Left renal pelvis (tissue), 4 donors: ENCODE measurements around the gene FGF14. TPM values are rescaled to one million over a fixed set of nuclear protein-coding genes. Genes with fewer than 3 reads are reported as not detected.

Experiments
- DNase-seq, 4 donors: peaks; one replicate each; pipeline ENCODE4 v3.0.0-alpha.2; 2013; ENCODE audit warnings: low read depth in 4 of 4, low spot score in 3 of 4
- polyA plus RNA-seq, 4 donors: library from polyadenylated mRNA; unstranded; fragments of 120-200 nt; gene quantifications; one replicate each; pipeline ENCODE4 v1.2.1, GENCODE V29; 2013; ENCODE audit not compliant: insufficient read length in 4 of 4

The FGF14 gene
- polyA plus RNA-seq, 4 donors: 0.91 to 1.7 (median 1.3) TPM

DNA sequence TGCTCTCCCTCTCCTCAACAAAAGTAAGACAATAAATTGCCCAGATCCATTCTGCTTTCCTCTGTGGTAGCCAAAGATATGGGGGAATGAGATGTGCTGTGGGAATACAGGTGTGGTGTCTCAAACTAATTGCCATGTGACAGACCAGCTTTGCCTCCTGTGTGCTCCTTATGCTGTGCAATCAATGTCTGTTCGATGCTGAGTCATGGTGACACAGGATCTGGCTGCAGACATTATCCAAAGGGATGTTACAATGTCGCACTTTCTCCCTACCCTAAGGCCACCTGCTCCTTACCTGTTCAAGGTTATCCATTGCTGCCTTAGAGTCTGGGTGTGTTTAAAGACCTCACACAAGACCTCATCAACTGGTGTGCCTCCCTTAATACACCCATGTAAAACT, 32.5 kb downstream of the FGF14 start:
- no peak for DNase-seq

DNA sequence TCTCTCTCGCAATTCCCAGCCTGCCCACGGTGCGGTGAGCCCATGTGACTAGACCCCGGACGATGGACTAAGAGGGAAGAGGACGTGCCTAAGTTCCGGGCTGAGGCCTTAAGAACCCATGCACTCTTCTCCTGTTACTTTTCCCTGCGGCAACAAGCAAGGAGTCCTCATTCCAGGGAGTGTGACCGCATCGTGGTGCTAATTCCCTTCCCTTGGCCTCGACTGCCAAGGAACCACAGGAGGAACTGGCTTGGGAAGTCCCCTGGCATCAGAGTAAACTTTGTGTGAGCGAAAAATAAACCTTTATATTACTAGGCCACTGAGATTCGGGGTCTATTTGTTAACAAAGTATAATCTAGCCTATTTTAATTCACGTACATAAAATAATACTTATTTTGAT, 34.0 kb downstream of the FGF14 start:
- DNase-seq: no peak

DNA sequence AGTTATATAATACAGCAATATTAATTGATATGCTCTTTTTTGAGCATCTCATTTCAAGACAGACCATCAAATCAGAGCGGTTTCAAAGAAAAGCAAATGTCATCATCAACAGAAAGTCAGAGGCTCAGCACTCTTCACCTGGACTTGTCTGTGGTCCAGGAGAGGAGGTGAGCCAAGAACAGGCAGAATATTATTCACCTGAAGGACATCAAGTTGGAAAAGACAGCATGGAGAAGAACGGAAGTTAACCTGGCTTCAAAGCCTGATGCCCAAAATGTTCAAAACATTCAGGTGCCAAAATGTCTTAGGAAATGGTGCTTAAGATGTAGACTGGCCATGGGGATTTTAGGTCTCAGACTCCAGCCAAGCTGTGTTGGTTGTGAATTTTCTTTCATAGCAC, 40.7 kb downstream of the FGF14 start:
- no peak for DNase-seq

DNA sequence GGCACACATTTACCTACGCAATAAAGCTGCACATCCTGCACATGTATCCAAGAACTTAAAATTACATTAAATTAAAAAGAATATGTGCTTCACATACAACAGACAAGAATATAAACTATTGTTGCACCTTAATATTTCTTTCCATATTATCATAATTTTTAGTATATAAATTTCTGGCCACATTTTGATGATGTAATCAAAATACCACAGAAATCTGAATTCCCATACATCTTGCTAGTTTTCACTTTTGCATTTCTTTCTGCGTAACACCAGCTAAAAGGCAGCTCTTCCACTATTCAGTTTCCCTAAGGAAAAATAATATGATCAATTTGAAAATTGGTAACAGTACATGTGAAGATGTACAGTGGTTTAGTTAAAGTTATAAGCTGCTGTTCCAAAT, 42.6 kb downstream of the FGF14 start:
- no peak for DNase-seq

DNA sequence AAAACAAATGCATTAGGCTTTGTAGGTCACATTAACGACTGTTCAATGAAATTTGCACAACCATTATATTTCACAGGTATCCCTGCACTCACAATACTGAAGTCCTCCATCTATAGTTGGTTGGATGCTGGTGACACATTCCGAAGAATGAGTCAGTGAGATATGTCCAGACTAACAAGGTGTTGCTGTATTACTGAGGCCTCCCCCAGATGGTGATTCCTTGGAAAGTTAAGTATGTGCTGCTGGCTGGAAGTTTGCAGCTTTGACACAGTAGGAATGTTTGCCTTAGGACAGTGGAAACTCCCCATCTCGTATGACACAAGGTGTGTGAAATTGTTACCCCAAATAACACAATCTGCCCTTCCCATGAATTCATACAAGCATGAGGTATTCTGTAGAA, 46.6 kb downstream of the FGF14 start:
- no peak for DNase-seq

DNA sequence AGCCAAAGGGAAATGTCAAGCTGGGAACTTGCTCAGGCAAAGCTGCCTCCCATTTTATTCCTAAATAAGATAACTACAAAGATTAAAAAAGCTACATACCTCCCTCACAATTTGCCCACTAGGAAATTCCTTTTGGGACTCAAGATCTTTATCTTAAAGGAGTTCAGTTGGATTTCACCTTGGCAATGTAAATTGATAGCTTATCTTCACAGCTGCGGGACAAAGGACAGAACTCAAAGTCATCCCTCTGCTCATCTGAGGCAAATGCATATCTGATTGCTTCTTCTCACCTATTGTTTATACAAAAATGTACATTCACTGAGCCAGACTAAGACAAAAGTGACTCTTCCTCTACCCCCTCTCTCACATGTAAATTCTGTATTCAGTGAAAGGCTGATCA, 47.8 kb downstream of the FGF14 start:
- DNase-seq: no peak

DNA sequence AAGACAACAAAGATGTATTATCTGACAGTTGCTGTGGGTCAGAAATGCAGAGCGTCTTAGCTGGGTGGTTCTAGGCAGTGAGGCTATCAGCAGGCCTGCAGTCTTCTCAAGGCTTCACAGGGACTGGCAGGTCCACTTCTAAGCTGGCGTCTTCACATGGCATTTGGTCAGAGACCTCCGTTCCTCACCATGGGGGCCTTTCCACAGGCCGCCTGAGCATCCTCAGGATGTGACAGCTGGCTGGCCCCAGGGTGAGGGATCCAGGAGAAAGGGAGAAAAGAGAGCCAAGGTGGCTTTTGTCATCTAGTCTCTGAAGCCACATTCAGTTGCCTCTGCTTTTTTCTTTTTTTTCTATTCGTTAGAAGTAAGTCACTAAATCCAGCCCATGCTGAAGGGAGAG, 50.3 kb downstream of the FGF14 start:
- DNase-seq: no peak

DNA sequence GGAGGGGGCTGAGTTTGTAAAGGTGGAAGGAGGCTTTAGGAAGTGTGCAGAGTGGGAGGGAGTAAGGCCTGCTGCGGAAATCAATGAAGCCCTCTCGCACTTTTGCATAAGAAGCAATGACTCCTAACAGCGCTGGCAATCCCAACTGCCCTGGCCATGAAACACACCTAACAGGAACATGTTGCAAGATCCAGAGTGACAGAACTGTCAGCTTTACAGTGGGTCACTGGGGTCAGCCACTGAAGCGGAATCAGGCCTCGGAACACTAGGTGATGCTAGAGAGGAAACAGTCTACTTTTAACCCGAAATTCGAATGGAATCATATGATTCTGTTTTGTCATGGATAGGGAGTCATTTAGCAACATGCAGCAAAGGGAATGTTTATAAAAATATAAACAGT, 54.4 kb downstream of the FGF14 start:
- no peak for DNase-seq

DNA sequence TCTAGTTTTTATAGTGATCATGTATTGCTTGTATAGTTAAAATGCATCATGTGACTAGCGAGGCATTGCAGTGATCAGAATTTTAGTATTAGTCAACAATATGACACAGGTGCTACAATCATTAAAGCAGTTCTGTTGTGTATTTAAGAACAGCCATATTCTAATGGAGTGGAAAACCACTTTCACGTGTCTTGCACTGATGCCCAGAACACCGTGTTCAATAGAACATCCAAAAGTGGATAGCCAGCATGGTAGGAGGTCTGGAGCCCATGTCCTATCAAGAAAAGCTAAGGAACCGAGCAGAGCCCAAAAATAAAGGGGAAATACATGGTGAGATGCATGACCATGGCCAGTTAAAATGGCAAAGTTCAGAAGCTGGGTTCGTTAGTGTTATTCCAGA, 55.1 kb downstream of the FGF14 start:
- no peak for DNase-seq

DNA sequence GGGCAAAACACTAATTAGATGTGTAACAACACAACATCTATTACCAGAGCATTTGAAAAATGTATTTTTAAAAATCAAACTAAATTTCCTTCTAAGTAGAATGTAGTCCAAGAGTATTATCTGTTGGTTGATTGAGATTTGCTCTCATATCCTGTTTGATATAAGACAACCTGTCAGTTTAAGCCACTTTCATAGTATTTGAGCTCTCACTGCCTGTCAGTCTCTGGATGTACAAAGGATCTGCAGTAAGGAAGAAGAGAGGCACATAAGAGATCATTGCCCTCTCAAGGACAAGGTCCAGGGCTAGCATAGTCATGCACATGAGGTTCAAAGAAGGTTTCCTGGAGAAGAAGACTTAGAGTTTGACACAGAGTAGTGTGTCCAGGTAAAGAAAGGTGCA, 57.4 kb downstream of the FGF14 start:
- no peak for DNase-seq

DNA sequence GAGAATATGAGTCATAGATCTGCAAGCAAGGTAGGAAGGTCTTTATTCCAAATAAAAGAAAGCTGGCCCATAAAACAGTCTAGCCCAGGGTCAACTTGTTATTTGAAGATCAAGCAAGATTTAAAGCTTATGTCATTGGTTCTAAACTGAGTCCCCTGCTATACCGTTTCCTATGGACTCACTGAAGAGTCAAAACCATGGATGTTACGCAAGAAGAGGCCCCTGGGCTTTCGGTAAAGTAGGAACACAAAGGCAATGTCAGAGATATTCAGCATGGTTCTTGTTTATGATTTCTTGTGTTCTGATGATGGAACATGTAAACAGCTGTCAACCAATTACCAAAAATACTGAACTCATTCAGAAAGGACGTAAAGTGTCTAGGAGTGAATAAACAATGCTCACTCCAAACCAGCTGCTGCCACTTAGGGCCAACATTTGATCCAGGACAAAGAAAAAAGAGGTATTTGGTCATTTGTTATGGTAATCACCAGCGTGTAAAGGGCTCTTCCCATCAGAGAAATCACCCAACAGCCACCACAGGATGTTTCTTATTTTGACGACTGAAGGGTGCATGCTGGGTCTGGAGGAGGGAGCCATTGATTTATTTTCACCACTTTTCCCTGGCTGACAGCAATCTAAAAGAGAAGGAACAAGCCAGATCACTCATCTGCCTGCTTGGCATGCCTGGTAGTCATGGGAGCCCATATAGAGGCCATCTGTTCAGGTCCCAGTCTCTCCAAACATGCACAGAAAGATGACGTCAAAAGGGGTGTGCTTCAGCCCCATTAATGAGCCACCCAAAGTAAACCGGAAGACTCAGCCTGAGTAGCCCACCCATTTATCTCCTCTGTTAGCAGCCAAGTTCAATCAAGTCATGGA, 68.3 kb downstream of the FGF14 start:
- DNase-seq: no peak

DNA sequence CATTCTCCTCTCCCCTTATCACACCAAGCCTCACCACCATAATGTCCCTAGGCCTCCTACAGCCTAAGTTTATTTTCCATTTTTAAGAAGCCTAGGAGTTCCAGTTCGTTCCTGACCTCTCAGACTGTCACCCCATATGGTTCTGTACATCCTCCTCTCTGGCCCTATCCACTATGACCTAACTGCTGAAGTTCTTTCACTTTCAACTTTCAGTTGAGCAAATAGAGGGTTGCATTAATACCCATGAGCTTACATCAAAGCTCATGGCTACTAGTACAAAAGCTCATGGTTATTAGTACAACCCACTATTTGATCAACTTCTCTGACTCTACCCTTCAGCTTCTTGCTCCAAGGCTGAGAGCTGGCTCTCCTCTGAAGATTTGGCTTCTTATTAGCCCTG, 72.9 kb downstream of the FGF14 start:
- DNase-seq: no peak

DNA sequence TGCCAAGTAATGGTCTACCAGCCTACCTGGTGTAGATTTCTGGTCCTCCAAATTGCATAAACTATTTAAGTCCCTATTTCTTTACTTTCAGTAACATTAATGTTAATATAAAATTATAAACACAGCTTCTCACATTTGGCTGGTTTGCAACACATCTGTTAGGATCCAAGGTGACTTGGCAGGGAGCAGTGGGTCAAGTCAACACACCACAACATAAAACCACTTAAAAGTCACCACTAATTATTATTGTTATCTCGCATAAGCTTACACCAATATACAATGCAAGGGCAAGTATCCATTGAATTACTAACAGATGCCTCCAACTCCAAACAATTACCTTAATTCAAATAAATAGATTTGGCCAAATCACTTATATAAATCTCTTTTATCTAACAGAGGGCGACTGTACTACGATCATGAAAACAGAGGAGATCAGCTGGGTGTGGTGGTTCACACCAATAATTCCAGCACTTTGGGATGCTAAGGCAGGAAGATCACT, 74.7 kb downstream of the FGF14 start:
- no peak for DNase-seq

DNA sequence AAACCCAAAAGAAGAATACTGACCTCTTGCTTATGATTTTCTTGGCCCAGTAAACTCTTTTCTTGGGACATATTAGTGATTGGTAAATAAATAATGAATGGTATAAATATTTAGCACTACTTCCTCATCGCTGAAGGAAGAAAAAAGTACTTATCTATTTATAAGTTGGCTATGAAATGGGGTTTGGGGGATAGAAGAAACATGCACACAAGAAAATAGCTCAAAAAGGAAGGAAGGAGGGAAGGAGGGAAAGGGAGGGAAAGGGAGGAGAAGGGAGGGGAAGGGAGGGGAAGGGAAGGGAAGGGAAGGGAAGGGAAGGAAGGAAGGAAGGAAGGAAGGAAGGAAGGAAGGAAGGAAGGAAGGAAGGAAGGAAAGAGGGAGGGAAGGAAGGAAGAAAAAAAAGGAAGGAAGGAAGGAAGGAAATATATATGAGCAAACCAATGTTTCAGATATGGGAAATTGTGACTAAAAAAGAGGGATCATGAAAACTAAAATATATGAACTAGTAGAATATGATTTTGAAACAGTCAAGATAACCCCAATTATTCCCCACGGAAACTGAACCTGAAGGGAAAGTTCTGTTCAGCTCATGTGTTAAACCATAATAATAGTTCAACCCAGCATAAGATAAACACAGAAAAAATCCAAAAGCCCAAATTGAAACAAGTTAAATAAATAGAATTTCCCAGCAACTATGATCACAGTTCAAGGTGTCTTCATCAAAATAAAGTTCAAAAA, 75.3 kb downstream of the FGF14 start:
- DNase-seq: no peak

DNA sequence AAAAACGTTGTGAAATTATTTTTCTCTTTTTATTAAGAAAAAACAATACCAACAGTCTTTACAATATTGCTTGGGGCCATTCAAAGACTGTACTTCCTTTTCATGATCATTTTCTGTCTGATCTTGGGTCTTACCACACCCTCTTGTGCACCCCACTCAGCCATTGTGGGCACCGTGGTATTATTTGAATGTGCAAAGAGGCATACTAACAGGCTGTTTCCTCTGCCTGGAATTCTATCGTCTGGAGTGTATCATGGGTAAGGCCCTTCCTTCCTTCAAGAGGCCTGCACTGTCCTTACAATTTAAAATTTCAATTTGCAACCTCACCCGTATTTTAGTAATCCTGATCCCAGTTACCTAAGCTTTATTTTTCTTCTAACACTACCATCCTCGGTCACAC, 76.5 kb downstream of the FGF14 start:
- DNase-seq: no peak

DNA sequence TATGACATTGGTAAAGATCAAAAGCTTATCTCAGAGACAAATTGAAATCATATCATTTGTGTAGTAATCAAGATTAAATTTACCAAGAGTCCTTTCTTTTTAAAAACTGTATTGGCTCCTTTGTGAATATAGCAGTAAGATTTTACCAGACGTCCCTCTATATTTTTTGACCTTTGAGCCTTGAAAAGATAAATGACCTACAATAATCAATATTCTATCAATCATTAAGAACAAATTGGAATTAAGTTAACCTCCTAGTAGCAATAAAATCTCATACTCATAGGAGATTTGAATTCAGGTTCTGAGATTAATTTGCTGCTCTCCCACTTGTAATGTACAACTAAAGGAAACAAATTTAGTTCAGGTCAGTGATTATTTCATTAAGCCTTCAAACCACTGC, 78.3 kb downstream of the FGF14 start:
- DNase-seq: no peak

DNA sequence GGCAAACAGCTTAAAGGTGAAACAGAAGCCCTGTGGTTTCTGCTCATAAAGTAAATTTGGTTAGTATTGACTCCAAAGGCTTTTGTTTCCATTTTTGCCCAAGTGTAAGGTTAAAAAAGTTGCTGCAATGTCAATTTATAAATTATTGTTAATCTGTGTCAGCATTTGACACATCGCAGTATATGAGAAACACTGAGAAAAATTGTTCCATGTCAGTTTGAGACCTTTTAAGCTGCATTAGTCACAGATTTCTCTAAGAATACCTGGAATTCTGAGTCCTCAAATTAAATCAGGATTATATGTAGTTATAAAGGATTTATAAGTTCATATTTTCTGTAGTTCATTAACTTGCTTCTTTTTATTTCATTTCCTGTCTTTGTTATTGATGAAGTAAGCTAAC, 78.8 kb downstream of the FGF14 start:
- DNase-seq: no peak

DNA sequence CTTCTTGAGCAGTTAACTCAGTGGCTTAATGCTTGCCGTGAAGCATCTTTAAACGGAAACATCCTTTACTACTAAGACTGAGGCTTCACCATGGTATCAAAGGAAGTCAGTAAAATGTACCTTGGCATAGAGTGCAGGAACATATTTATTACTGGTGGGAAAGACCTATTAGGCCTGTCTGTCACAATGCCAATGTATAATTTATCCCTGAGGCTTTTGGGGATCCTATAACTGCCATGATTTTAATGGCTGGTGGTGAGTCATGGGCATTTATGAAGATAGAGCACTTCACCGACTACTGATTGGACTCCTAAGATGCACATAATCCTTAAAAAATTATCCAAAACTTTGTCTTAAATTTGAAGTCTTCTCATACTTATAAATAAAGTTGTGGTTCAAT, 79.6 kb downstream of the FGF14 start:
- DNase-seq: no peak

DNA sequence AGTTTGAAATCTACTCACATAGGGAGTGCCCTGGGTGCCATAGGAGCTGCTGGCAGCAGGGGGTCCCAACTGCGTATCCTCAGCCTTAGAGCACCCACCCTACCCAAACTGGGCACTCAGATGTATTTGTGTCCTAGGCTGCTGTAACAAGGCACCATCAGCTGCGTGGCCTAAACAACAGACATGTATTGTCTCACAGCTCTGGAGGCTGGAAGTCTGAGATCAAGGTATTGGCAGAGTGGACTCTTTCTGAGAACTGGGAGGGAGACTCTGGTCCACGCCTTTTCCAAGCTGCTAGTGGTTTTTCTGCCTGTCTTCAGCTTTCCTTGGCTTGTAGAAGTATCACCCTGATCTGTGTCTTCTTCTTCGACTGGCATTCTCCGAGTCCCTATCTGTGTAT, 83.6 kb downstream of the FGF14 start:
- DNase-seq: no peak

DNA sequence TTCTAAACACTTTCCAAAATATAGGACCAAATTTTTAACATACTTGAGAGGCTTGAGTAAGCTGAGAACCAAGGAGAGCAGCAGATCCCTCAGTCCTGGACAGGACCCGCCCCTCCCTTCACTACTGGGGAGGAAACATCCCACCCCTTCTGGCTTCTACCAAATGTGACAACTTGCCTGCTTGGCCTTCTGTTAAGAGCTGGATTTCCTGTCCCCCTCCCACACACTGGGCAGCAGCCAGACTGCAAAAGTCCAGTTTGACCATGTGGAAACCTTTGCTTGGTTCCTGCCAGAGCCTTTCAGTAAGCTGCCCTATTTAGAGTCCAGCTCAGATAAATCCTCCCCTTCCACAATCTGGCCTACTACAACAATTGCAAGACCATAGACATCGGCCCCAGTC, 84.3 kb downstream of the FGF14 start:
- DNase-seq: peak in 3 of 4 donors; percentile 7 to 37 (median 33)

DNA sequence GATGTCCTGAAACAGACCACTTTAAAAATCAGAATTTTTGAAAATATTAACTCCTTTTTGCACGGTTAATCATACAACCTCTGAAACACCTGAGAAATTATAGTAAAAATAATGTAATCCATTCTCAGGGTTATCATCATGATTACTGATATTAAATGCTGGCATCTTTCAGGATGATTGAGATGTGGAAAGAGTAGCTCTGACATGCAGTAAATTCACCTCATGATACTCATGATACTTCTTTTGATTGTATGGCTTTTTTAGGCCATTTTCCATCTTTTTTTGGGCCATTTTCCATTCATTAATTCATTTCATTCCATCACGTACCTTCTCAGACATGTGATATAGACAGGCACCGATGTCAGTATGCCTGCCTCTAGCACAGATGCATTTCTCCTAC, 85.1 kb downstream of the FGF14 start:
- no peak for DNase-seq

DNA sequence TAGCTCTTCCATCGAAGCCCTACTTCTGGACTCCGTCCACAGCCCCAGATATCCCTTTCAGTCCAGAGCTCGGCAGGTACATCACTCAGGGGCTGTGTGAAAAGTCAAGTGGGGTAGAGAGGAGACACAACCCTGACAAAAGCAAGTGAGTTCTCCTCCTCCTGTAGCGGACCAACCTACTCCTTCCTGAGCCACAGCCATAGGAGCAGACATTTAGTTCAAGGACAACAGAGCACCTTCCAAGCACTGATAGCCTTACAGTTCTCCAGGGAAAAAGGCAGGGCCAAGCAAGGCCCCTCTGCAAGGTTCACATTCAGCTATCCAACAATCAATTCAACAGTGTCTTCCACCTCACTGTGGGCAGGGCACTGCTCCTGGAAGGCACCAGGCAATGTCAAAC, 89.0 kb downstream of the FGF14 start:
- no peak for DNase-seq
